Stimulated activated CD4-positive, alpha-beta T cell treated with anti-CD3 and anti-CD28 coated beads, Interleukin-1b, Interleukin-23, amount 100 ng/mL, for 4 hours (primary cell): ENCODE measurements around the gene PBXIP1.
"Not testable (repeated sequence)": the region's sequence is repeated elsewhere in the genome, so short reads cannot be mapped to it uniquely, and the experiment has no call there.

Experiments
- DNase-seq, 2 donors: peaks; one replicate each; pipeline ENCODE4 v3.0.0-alpha.2; 2020; ENCODE audit warnings: low read depth in 2 of 2

Gene PBXIP1

GRCh38 chr1:154955718-154956543 lies at the start of gene PBXIP1:
PBXIP1 (minus strand) TSS chr1:154956099; CDS start chr1:154953721, 2,378 bp downstream.
- peak; percentile 42 to 69 for DNase-seq

- no peak for DNase-seq
Measured at GRCh38 chr1:155005076-155006011, 49.4 kb upstream of the PBXIP1 start.

- DNase-seq = no peak
Measured at GRCh38 chr1:155004352-155005075, 48.6 kb upstream of the PBXIP1 start.

- DNase-seq = no peak
Measured at GRCh38 chr1:155003766-155004351, 48.0 kb upstream of the PBXIP1 start.

GRCh38 chr1:155003227-155003765 lies 47.4 kb upstream of the PBXIP1 start:
- DNase-seq = no peak

GRCh38 chr1:155002464-155003226 lies 46.7 kb upstream of the PBXIP1 start, which contains the start of gene ZBTB7B:
ZBTB7B (plus strand) TSS chr1:155002802; CDS start chr1:155014661, 11,859 bp downstream.
- no peak for DNase-seq

GRCh38 chr1:155001675-155002463 lies 46.0 kb upstream of the PBXIP1 start:
- DNase-seq = peak; percentile 97 to 98

GRCh38 chr1:155001425-155001674 lies 45.5 kb upstream of the PBXIP1 start:
- DNase-seq = no peak

- DNase-seq = peak; percentile 56 to 76
Measured at GRCh38 chr1:155000726-155001424, 45.0 kb upstream of the PBXIP1 start.

GRCh38 chr1:155000411-155000725 lies 44.5 kb upstream of the PBXIP1 start:
- DNase-seq = no peak

- peak in 1 of 2 donors; percentile 59 for DNase-seq
Measured at GRCh38 chr1:154999571-155000410, 43.9 kb upstream of the PBXIP1 start.

- peak; percentile 69 to 72 for DNase-seq
Measured at GRCh38 chr1:154998818-154999570, 43.1 kb upstream of the PBXIP1 start.

- DNase-seq = no peak
Measured at GRCh38 chr1:154998201-154998780, 42.4 kb upstream of the PBXIP1 start.

- no peak for DNase-seq
Measured at GRCh38 chr1:154996966-154997701, 41.2 kb upstream of the PBXIP1 start.

- not testable (repeated sequence) for DNase-seq
Measured at GRCh38 chr1:154995301-154995983, 39.5 kb upstream of the PBXIP1 start.

- no peak for DNase-seq
Measured at GRCh38 chr1:154994591-154994990, 38.7 kb upstream of the PBXIP1 start.
